Transverse colon (tissue), 4 donors: ENCODE results near the gene CCR3.

Experiments used
- CTCF ChIP-seq, 5 experiments: fragments of 200-600 bp in 3 of 5; fragments of 450-650 bp in 2 of 5; sonication (generic) in 3 of 5; IDR thresholded peaks; 1 replicate in 2 of 5; 2 replicates in 3 of 5; pipeline ENCODE4 v1.5.1; 2016 to 2017; ENCODE audit warnings: antibody characterized with exemption in 5 of 5, inconsistent platforms in 3 of 5, mild to moderate bottlenecking in 2 of 5, moderate library complexity in 1 of 5
- EP300 ChIP-seq: sonication (generic); formaldehyde crosslinking; IDR thresholded peaks from one replicate; pipeline ENCODE4 v1.6.1; 2017; ENCODE audit warnings: antibody characterized with exemption, low read depth
- POLR2A ChIP-seq: fragments of 450-650 bp; IDR thresholded peaks from one replicate; pipeline ENCODE4 v1.6.1; 2016; ENCODE audit warnings: antibody characterized with exemption, mild to moderate bottlenecking, moderate library complexity
- POLR2AphosphoS5 ChIP-seq, 3 donors: sonication (generic); formaldehyde crosslinking; IDR thresholded peaks; one replicate each; pipeline ENCODE4 v1.6.1; 2016; ENCODE audit warnings: antibody characterized with exemption in 3 of 3

- TF ChIP-seq CTCF (IDR thresholded peaks at IDR 0.05) (no peak), POLR2A (no peak), POLR2AphosphoS5 (IDR thresholded peaks at IDR 0.05) (no peak), EP300 (no peak)
Measured at GRCh38 chr3:46233194-46233593, 9.1 kb upstream of the CCR3 start.
